LNCAP (cell line): ENCODE measurements around the gene CCKAR.

ENCODE experiments used
- TF ChIP-seq, protein P1 (sequence below): fragments of 450-650 bp; IDR thresholded peaks from 2 replicates; pipeline ENCODE4 v1.5.1; 2017; ENCODE audit warnings: mild to moderate bottlenecking

Gene CCKAR

DNA sequence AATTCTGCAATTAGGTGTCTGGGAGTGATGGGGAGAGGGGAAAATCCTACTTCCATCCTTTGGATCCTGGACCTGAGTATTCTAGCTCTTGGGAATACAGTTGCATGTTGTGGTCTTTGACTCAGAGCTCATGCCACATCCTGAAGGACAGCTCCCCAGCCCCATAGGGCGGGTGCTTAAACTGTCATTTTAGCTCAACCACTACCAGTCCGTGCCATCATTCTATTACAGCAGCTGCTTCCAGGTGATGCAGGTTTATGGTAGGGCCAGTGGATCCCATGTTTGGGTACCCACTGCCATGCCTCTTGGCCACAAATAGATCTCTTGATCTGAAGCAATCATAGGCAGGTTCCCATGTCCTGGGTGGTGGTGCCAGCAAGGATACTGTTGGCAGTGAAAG is 34.7 kb downstream of the CCKAR start:
- TF ChIP-seq, protein P1, sequence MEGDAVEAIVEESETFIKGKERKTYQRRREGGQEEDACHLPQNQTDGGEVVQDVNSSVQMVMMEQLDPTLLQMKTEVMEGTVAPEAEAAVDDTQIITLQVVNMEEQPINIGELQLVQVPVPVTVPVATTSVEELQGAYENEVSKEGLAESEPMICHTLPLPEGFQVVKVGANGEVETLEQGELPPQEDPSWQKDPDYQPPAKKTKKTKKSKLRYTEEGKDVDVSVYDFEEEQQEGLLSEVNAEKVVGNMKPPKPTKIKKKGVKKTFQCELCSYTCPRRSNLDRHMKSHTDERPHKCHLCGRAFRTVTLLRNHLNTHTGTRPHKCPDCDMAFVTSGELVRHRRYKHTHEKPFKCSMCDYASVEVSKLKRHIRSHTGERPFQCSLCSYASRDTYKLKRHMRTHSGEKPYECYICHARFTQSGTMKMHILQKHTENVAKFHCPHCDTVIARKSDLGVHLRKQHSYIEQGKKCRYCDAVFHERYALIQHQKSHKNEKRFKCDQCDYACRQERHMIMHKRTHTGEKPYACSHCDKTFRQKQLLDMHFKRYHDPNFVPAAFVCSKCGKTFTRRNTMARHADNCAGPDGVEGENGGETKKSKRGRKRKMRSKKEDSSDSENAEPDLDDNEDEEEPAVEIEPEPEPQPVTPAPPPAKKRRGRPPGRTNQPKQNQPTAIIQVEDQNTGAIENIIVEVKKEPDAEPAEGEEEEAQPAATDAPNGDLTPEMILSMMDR: no peak

DNA sequence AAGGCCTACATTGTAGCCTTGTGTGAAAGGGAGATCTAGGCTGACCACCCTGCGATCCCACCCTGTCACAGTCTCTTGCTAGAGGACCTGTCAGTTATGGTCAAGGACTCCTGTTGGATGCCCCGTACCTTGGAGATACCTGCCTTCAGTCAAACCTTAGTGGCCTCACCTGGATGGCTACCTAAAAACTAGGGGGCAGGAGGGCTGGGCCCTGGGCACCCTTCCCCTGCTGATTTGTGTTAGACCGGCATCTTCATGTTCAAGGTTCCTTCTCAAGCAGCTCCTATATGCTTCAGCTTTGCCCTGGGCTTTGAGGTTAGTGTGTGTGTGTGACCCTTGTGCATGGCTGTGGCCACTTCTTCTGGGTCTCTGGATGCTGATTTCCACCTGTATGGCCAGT is 35.3 kb downstream of the CCKAR start:
- TF ChIP-seq, protein P1: no peak

DNA sequence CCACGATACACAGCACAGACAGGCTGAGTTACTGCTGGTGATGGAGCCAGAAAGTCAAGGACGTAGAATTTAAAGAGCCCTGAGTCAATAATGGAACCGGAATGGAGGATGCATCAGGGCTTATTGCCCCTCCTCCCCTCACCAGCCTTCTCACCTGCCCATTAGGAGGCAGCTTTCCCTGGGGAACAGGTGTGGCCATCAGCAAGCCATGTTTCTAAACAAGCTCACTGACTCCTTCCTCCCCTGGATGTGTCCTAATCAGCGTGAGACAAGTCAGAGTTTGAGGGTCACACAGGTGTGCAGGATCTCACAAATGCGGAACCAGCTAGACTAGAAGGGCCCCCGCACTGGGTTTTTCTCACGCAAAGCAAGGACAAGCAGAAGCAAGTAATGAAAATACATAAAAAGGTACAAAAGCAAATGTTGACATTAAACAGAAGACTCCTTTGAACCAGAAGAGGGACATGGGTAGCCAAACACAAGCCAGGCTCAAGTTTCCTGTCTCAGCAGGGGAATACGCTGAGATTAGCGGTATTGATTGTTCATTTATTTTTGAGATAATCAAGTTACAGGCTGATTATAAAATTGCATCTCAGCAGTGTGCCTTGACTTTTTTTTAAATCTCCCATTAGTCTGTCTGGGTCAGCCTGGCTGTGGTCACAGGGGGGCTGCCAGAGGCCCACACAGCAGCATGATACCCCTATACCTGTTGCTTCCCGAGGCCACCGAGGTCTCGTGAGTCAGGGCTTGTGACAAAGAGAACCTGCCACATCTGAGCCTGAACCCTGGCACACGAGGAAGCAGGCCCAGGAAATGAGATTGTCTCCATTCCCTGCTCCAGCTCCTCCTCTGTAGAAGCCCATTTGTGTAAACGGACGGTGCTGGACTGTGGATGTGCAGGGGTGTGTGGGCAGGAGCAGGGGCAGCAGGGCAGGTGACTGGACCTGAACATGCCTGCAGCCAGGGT is 37.4 kb downstream of the CCKAR start:
- TF ChIP-seq, protein P1: no peak

DNA sequence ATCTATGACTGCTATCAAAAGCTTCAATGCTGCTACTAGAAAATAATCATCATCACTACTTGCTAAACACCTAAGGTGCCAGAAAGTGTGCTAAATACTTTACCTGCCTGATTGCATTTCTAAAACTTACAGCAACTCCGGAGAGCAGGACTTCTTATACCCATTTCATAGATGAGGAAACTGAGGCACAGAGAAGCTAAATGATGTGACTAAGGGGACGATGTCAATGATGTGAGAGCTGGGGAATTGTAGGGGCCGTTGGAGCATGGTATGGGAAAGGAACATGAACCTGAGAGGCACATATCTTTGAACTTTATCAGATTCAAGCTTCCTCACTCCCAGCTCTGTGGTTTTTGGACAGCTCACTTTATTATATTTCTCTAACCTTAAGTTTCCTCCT is 38.7 kb downstream of the CCKAR start:
- TF ChIP-seq, protein P1: no peak

DNA sequence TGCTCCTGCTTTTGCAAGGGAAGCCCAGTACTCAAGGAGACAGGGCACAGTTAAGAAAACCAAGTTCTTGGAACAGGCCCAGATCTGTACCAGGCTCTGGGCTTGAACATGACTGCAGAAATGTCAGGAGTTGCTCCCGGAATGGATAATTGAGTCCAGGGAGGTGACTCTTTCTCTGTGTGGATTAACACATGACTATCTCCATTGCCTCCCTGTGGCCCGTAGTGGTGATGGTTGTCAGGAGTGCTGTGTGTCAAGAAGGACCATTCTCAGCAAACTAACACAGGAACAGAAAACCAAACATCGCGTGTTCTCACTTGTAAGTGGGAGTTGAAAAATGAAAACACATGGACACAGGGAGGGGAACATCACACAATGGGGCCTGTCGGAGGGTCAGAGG is 39.9 kb downstream of the CCKAR start:
- TF ChIP-seq, protein P1: no peak

DNA sequence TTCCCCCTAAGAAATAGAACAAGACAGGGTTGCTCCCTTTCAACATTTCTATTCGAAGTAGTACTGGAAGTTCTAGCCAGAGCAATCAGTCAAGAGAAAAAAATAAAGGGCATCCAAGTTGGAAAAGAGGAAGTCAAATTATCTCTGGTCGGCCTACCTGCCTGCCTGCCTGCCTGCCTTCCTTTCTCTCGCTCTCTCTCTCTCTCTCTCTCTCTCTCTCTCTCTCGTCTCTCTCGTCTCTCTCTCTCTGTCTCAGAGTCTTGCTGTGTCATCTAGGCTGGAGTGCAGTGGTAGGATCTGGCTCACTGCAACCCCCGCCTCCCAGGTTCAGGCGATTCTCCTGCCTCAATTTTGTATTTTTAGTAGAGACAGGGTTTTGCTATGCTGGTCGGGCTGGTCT is 42.9 kb downstream of the CCKAR start:
- TF ChIP-seq, protein P1: no peak

DNA sequence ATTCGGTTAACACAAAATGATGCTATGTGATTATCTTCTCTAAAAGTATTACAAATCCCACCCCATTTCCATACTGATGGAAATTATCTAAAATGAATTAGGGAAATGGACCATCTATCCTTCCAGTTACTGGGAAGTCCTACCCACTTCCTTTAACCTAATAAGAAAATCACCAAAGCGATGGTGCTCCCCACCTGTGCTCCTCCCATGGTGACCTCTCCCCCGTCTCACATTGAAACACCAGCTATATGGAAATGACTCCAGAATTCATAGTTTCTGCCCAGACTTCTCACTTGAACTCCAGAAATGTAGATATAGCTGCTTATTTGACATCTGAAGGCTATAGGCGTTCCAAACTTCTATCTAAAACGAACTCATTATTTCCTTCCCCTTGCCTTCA is 48.5 kb downstream of the CCKAR start:
- TF ChIP-seq, protein P1: no peak
